GM10248 (cell line): ENCODE results near the gene SPAG16.

Source experiments
- CTCF ChIA-PET: fragments of 300-600 bp; sonication (Branson Sonifier 250); formaldehyde crosslinking; extraction: SDS; loops from one replicate; lab custom pipeline; 2021; ENCODE audit warnings: antibody characterized with exemption; lab: Yijun Ruan, JAX
- POLR2A ChIA-PET: fragments of 350-650 bp; sonication (Branson Sonifier 250); formaldehyde crosslinking; extraction: SDS; loops from one replicate; lab custom pipeline; 2020; ENCODE audit warnings: antibody characterized with exemption; lab: Yijun Ruan, JAX
- DNase-seq: peaks from one replicate; pipeline ENCODE4 v3.0.0; 2012; ENCODE audit errors: extremely low spot score
- CTCF ChIP-seq: IDR thresholded peaks from 2 replicates; pipeline ENCODE4 v1.5.1; 2012; ENCODE audit warnings: mild to moderate bottlenecking, low read depth; ENCODE audit errors: extremely low read depth, missing control alignments, control extremely low read depth

The SPAG16 gene

DNA sequence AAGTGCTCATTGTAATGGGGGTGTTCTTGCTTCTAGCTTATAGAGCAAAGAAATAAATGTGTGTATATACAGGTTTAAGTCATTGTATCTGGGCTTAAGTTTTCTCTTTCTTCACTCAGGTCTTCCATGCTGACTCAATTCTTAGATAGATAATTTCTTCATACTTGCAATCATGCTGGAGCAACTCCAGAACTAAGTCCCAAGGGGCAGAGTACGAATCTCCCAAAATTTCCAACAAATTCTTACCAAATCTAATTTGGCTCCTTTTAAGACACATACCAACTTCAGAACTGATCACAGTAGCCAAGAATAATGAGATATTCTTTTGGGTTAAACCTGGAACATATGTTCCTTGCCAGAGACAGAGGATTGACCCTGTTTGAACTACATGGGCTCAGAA lies 4.3 kb upstream of the SPAG16 start:
- POLR2A ChIA-PET = no interaction called here
- DNase-seq = no peak
- no peak for TF ChIP-seq CTCF
- CTCF ChIA-PET = interaction anchor here (1.2 to 1.5 kb wide), 2 partner anchors 28 to 370 kb away, joined by 3 read pairs; no protein-coding TSS in a partner anchor

- no peak for DNase-seq
- POLR2A ChIA-PET = no interaction called here
- TF ChIP-seq CTCF = no peak
- CTCF ChIA-PET = no interaction called here
Observed at GRCh38 chr2:213281156-213281555, 3.1 kb upstream of the SPAG16 start.

DNA sequence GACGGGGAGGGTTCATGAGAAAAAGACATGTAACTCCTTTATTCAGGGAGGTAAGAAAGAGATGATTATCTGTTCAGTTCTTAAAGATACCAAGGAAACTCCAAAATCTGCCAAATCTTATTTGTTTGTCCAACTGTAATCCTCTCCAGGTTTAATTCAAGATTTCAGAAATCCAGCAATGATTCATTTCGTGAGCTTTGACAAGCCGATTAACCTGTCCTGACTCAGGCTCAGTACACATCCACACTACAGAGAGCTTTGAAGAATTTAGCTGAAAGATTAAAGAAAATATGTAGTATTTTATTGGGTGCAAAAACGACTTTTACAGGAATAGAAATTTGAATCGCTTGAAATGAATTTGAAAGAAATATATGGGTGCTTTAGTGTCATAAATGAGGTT lies 1.1 kb downstream of the SPAG16 start:
- TF ChIP-seq CTCF = no peak
- DNase-seq = no peak
- POLR2A ChIA-PET = no interaction called here
- CTCF ChIA-PET = no interaction called here

GRCh38 chr2:213286161-213286560 lies 1.9 kb downstream of the SPAG16 start:
- TF ChIP-seq CTCF = no peak
- CTCF ChIA-PET = interaction anchor here (1.4 to 1.7 kb wide), 3 partner anchors 8 to 28 kb away, joined by 3 to 4 read pairs (median 3); no protein-coding TSS in a partner anchor
- POLR2A ChIA-PET = no interaction called here
- DNase-seq = no peak

- CTCF ChIA-PET = no interaction called here
- no peak for TF ChIP-seq CTCF
- POLR2A ChIA-PET = no interaction called here
Observed at GRCh38 chr2:213288913-213289700, 4.8 kb downstream of the SPAG16 start.

DNA sequence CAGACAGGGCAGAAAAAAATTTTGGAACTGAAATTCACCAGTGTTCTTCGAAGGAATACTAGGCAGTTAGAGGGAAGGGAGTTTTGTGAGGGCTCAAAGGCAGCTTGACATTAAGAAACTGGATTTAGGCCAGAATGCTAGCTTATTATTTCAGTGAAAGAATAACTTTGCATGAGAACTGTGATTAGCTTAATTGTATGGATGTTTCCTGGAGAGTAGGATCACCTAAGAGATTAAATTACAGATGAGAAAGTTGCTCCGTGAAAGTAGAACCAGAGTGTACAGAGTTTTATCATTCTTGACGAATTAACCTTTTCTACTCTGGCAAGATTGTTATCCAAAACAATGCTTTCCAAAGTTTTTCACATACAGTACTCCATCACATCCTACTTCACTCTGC lies 6.2 kb downstream of the SPAG16 start:
- DNase-seq = no peak
- TF ChIP-seq CTCF = no peak
- POLR2A ChIA-PET = no interaction called here
- CTCF ChIA-PET = no interaction called here

More at GRCh38 chr2:213288913-213289700, 4.8 kb downstream of the SPAG16 start:
- no peak for DNase-seq
